HEK293 (cell line): ENCODE data around the gene TULP1.

Source experiments
- ATF2 ChIP-seq: fragments of 450-650 bp; formaldehyde crosslinking; IDR thresholded peaks from 2 replicates; pipeline ENCODE4 v1.5.1; 2016; ENCODE audit warnings: missing biosample characterization, missing genetic modification characterization, low read depth
- BCL11A ChIP-seq: fragments of 450-650 bp; formaldehyde crosslinking; IDR thresholded peaks from 2 replicates; pipeline ENCODE4 v1.5.1; 2016; ENCODE audit warnings: low read depth, missing biosample characterization, missing genetic modification characterization
- BCL6B ChIP-seq: fragments of 450-650 bp; formaldehyde crosslinking; IDR thresholded peaks from 2 replicates; pipeline ENCODE4 v1.5.1; 2017; ENCODE audit warnings: missing biosample characterization, missing genetic modification characterization
- EGR2 ChIP-seq: fragments of 450-650 bp; formaldehyde crosslinking; IDR thresholded peaks from 2 replicates; pipeline ENCODE4 v1.5.1; 2016; ENCODE audit warnings: low read depth, missing biosample characterization, missing genetic modification characterization
- GLIS1 ChIP-seq: fragments of 450-650 bp; formaldehyde crosslinking; IDR thresholded peaks from 2 replicates; pipeline ENCODE4 v1.5.1; 2016; ENCODE audit warnings: missing biosample characterization, missing genetic modification characterization
- GLIS2 ChIP-seq: fragments of 450-650 bp; formaldehyde crosslinking; IDR thresholded peaks from 2 replicates; pipeline ENCODE4 v1.5.1; 2016; ENCODE audit warnings: missing biosample characterization, missing genetic modification characterization
- INSM2 ChIP-seq: fragments of 450-650 bp; formaldehyde crosslinking; IDR thresholded peaks from 2 replicates; pipeline ENCODE4 v1.5.1; 2016; ENCODE audit warnings: missing biosample characterization, missing genetic modification characterization
- KLF1 ChIP-seq: fragments of 450-650 bp; formaldehyde crosslinking; IDR thresholded peaks from 2 replicates; pipeline ENCODE4 v1.5.1; 2016; ENCODE audit warnings: missing biosample characterization, missing genetic modification characterization
- KLF17 ChIP-seq: fragments of 450-650 bp; formaldehyde crosslinking; IDR thresholded peaks from 2 replicates; pipeline ENCODE4 v1.5.1; 2016; ENCODE audit warnings: missing biosample characterization, missing genetic modification characterization
- KLF8 ChIP-seq: fragments of 450-650 bp; formaldehyde crosslinking; IDR thresholded peaks from 2 replicates; pipeline ENCODE4 v1.5.1; 2016; ENCODE audit warnings: missing biosample characterization, missing genetic modification characterization
- MZF1 ChIP-seq: fragments of 450-650 bp; formaldehyde crosslinking; IDR thresholded peaks from 2 replicates; pipeline ENCODE4 v1.5.1; 2017; ENCODE audit warnings: missing biosample characterization, missing genetic modification characterization, borderline replicate concordance
- OVOL3 ChIP-seq: fragments of 450-650 bp; formaldehyde crosslinking; IDR thresholded peaks from 2 replicates; pipeline ENCODE4 v1.5.1; 2016; ENCODE audit warnings: missing biosample characterization, missing genetic modification characterization
- SP2 ChIP-seq: fragments of 450-650 bp; formaldehyde crosslinking; IDR thresholded peaks from 2 replicates; pipeline ENCODE4 v1.5.1; 2016; ENCODE audit warnings: missing biosample characterization, missing genetic modification characterization
- SP3 ChIP-seq: fragments of 450-650 bp; formaldehyde crosslinking; IDR thresholded peaks from 2 replicates; pipeline ENCODE4 v1.5.1; 2016; ENCODE audit warnings: missing biosample characterization, missing genetic modification characterization
- SP7 ChIP-seq: fragments of 450-650 bp; formaldehyde crosslinking; IDR thresholded peaks from 2 replicates; pipeline ENCODE4 v1.5.1; 2016; ENCODE audit warnings: missing biosample characterization, missing genetic modification characterization
- ZBTB20 ChIP-seq: fragments of 450-650 bp; formaldehyde crosslinking; IDR thresholded peaks from 2 replicates; pipeline ENCODE4 v1.5.1; 2016; ENCODE audit warnings: missing biosample characterization, missing genetic modification characterization
- ZBTB26 ChIP-seq: fragments of 450-650 bp; formaldehyde crosslinking; optimal IDR thresholded peaks from 2 replicates; pipeline ENCODE3; 2016; ENCODE audit warnings: missing biosample characterization, mild to moderate bottlenecking, missing genetic modification characterization
- ZBTB48 ChIP-seq: fragments of 450-650 bp; formaldehyde crosslinking; IDR thresholded peaks from 2 replicates; pipeline ENCODE4 v1.5.1; 2016; ENCODE audit warnings: missing biosample characterization, missing genetic modification characterization
- ZFP37 ChIP-seq: fragments of 450-650 bp; formaldehyde crosslinking; IDR thresholded peaks from 2 replicates; pipeline ENCODE4 v1.5.1; 2016; ENCODE audit warnings: missing biosample characterization, missing genetic modification characterization
- ZIC2 ChIP-seq: fragments of 450-650 bp; formaldehyde crosslinking; IDR thresholded peaks from 2 replicates; pipeline ENCODE4 v1.5.1; 2016; ENCODE audit warnings: missing biosample characterization, missing genetic modification characterization
- ZNF133 ChIP-seq: fragments of 450-650 bp; formaldehyde crosslinking; IDR thresholded peaks from 2 replicates; pipeline ENCODE4 v1.5.1; 2016; ENCODE audit warnings: missing biosample characterization, missing genetic modification characterization
- ZNF174 ChIP-seq: fragments of 450-650 bp; formaldehyde crosslinking; IDR thresholded peaks from 2 replicates; pipeline ENCODE4 v1.5.0; 2017; ENCODE audit warnings: missing biosample characterization, mild to moderate bottlenecking, missing genetic modification characterization
- ZNF335 ChIP-seq: fragments of 450-650 bp; formaldehyde crosslinking; conservative IDR thresholded peaks from 2 replicates; pipeline ENCODE4 v1.5.1; 2016; ENCODE audit warnings: missing biosample characterization, missing genetic modification characterization
- ZNF394 ChIP-seq: fragments of 450-650 bp; formaldehyde crosslinking; IDR thresholded peaks from 2 replicates; pipeline ENCODE4 v1.5.1; 2016; ENCODE audit warnings: missing biosample characterization, missing genetic modification characterization, mild to moderate bottlenecking, moderate library complexity, borderline replicate concordance
- ZNF398 ChIP-seq: fragments of 450-650 bp; formaldehyde crosslinking; IDR thresholded peaks from 2 replicates; pipeline ENCODE4 v1.5.1; 2017; ENCODE audit warnings: missing biosample characterization, missing genetic modification characterization
- ZNF530 ChIP-seq: fragments of 450-650 bp; formaldehyde crosslinking; IDR thresholded peaks from 2 replicates; pipeline ENCODE4 v1.5.1; 2016; ENCODE audit warnings: low read depth, missing biosample characterization, missing genetic modification characterization
- ZNF596 ChIP-seq: fragments of 450-650 bp; IDR thresholded peaks from 2 replicates; pipeline ENCODE4 v1.5.0; 2018; ENCODE audit warnings: missing biosample characterization, mild to moderate bottlenecking, missing genetic modification characterization, moderate library complexity
- ZNF629 ChIP-seq: fragments of 450-650 bp; formaldehyde crosslinking; IDR thresholded peaks from 2 replicates; pipeline ENCODE4 v1.5.1; 2017; ENCODE audit warnings: missing biosample characterization, missing genetic modification characterization
- ZNF658 ChIP-seq: fragments of 450-650 bp; formaldehyde crosslinking; IDR thresholded peaks from 2 replicates; pipeline ENCODE4; 2016; ENCODE audit warnings: missing biosample characterization, missing genetic modification characterization
- ZNF670 ChIP-seq: fragments of 450-650 bp; formaldehyde crosslinking; IDR thresholded peaks from 2 replicates; pipeline ENCODE4 v1.5.1; 2016; ENCODE audit warnings: missing biosample characterization, missing genetic modification characterization, low read depth
- ZNF768 ChIP-seq: fragments of 450-650 bp; formaldehyde crosslinking; IDR thresholded peaks from 2 replicates; pipeline ENCODE4 v1.5.1; 2018; ENCODE audit warnings: missing biosample characterization, mild to moderate bottlenecking, missing genetic modification characterization
- ZNF792 ChIP-seq: fragments of 450-650 bp; formaldehyde crosslinking; IDR thresholded peaks from 2 replicates; pipeline ENCODE4 v1.5.1; 2016; ENCODE audit warnings: missing biosample characterization, missing genetic modification characterization
- ZSCAN16 ChIP-seq: fragments of 450-650 bp; formaldehyde crosslinking; IDR thresholded peaks from 2 replicates; pipeline ENCODE4 v1.5.1; 2016; ENCODE audit warnings: missing biosample characterization, missing genetic modification characterization

TULP1 gene

GRCh38 chr6:35489995-35490791 is 22.5 kb downstream of the TULP1 start (continued):
- TF ChIP-seq KLF8 (tag by site-specific recombination) (no peak), ZNF133 (tag by site-specific recombination) (peak; percentile 98), SP2 (tag by site-specific recombination) (peak; percentile 49), BCL6B (tag by site-specific recombination) (peak; percentile 94), ZBTB48 (tag by site-specific recombination) (0 out of 2 replicates have a peak, but pooled peaks have one; percentile 20), MZF1 (tag by site-specific recombination) (no peak), SP7 (tag by site-specific recombination) (peak; percentile 56), ZBTB26 (tag by site-specific recombination) (peak; percentile 36), ZNF670 (tag by site-specific recombination) (no peak), ZNF394 (no peak), GLIS2 (tag by site-specific recombination) (peak; percentile 89), ZNF768 (tag by site-specific recombination) (peak; percentile 67; the same call in 1 of the 2 replicates), ZNF596 (tag by site-specific recombination) (no peak), SP3 (tag by site-specific recombination) (peak; percentile 83), ATF2 (tag by site-specific recombination) (no peak), ZBTB20 (0 out of 2 replicates have a peak, but pooled peaks have one; percentile 17), ZNF629 (tag by site-specific recombination) (peak; percentile 48), ZSCAN16 (tag by site-specific recombination) (no peak), EGR2 (tag by site-specific recombination) (0 out of 2 replicates have a peak, but pooled peaks have one; percentile 27), INSM2 (tag by site-specific recombination) (no peak), ZNF792 (tag by site-specific recombination) (no peak), KLF1 (tag by site-specific recombination) (peak; percentile 63; the same call in 1 of the 2 replicates), KLF17 (tag by site-specific recombination) (peak; percentile 58), BCL11A (no peak), GLIS1 (tag by site-specific recombination) (peak; percentile 73), ZFP37 (no peak), ZNF398 (tag by site-specific recombination) (peak; percentile 89), ZNF658 (tag by site-specific recombination) (no peak), OVOL3 (tag by site-specific recombination) (no peak), ZNF335 (tag by site-specific recombination) (peak; percentile 62), ZNF530 (tag by site-specific recombination) (no peak), ZNF174 (tag by site-specific recombination) (no peak), ZIC2 (tag by site-specific recombination) (peak; percentile 51)
- TF ChIP-seq, all 188 proteins: peak for 33
